HG02623 (cell line): ENCODE results near the gene NSDHL.
"Not testable (repeated sequence)": the region's sequence is repeated elsewhere in the genome, so short reads cannot be mapped to it uniquely, and the experiment has no call there.

Source experiments
- ATAC-seq: cut with Tn5 transposase; IDR thresholded peaks from one replicate; pipeline ENCODE4 v1.9.1; 2021; ENCODE audit warnings: moderate library complexity; ENCODE audit not compliant: unreplicated experiment

NSDHL gene

GRCh38 chrX:152830312-152831305 is at the start of gene NSDHL, which contains the start of gene CETN2:
TSS of gene NSDHL (plus strand) at chrX:152831063. CDS start at chrX:152846325, 15,262 bp downstream.
TSS of gene CETN2 (minus strand) at chrX:152830757. CDS start at chrX:152830710, 47 bp downstream.
- peak; percentile 99 for ATAC-seq

- ATAC-seq: peak; percentile 70
Measured at GRCh38 chrX:152787062-152787461, 43.8 kb upstream of the NSDHL start.

- no peak for ATAC-seq
Measured at GRCh38 chrX:152798945-152799344, 31.9 kb upstream of the NSDHL start.

- ATAC-seq: no peak
Measured at GRCh38 chrX:152806035-152806434, 24.8 kb upstream of the NSDHL start.

GRCh38 chrX:152810403-152810802 is 20.5 kb upstream of the NSDHL start:
- no peak for ATAC-seq

GRCh38 chrX:152813206-152813605 is 17.7 kb upstream of the NSDHL start:
- ATAC-seq: no peak

- ATAC-seq: no peak
Measured at GRCh38 chrX:152814048-152814447, 16.8 kb upstream of the NSDHL start.

- no peak for ATAC-seq
Measured at GRCh38 chrX:152817078-152817764, 13.6 kb upstream of the NSDHL start.

- ATAC-seq: no peak
Measured at GRCh38 chrX:152818356-152818755, 12.5 kb upstream of the NSDHL start.

GRCh38 chrX:152819266-152819665 is 11.6 kb upstream of the NSDHL start:
- ATAC-seq: no peak

- ATAC-seq: no peak
Measured at GRCh38 chrX:152819732-152820131, 11.1 kb upstream of the NSDHL start.

GRCh38 chrX:152821145-152821765 is 9.6 kb upstream of the NSDHL start:
- ATAC-seq: no peak

- no peak for ATAC-seq
Measured at GRCh38 chrX:152822383-152823086, 8.3 kb upstream of the NSDHL start.

GRCh38 chrX:152823657-152824056 is 7.2 kb upstream of the NSDHL start:
- no peak for ATAC-seq

- no peak for ATAC-seq
Measured at GRCh38 chrX:152824841-152825374, 6.0 kb upstream of the NSDHL start.

GRCh38 chrX:152831391-152831790 is 528 bp downstream of the NSDHL start:
- no peak for ATAC-seq

GRCh38 chrX:152832520-152832919 is 1.7 kb downstream of the NSDHL start:
- ATAC-seq: no peak

- ATAC-seq: no peak
Measured at GRCh38 chrX:152833378-152833777, 2.5 kb downstream of the NSDHL start.

- ATAC-seq: not testable (repeated sequence)
Measured at GRCh38 chrX:152835470-152835869, 4.6 kb downstream of the NSDHL start.

GRCh38 chrX:152842772-152843338 is 12.0 kb downstream of the NSDHL start:
- ATAC-seq: no peak
